HepG2 (cell line): ENCODE results near the gene ONECUT1. TPM values are rescaled to one million over a fixed set of nuclear protein-coding genes. Genes with fewer than 3 reads are reported as not detected.

Experiments
- ATAC-seq: fragments of 200-7000 bp; cut with Tn5 transposase; 3 replicates; pipeline ENCODE4 v1.9.1; 2020; ENCODE audit warnings: mild to moderate bottlenecking, moderate library complexity
- BruUV-seq: library from RNA; stranded (reverse); fragments of 400-500 nt; replicated peaks from 2 replicates; lab custom pipeline; 2021; lab: Mats Ljungman, UMichigan
- CTCF ChIA-PET: fragments of 300-600 bp; formaldehyde crosslinking; extraction: SDS; loops from one replicate; lab custom pipeline; 2021; ENCODE audit warnings: low total read pairs, inconsistent platforms, low intra/inter-chr PET ratio; lab: Yijun Ruan, JAX
- POLR2A ChIA-PET: fragments of 350-600 bp; sonication (Branson Sonifier 250); formaldehyde crosslinking; loops from one replicate; lab custom pipeline; 2020; ENCODE audit warnings: antibody characterized with exemption, inconsistent platforms; lab: Yijun Ruan, JAX
- DNase-seq: peaks from one replicate; pipeline ENCODE4 v3.0.0-alpha.2; 2015; ENCODE audit warnings: low spot score
- FAIRE-seq: peaks from 3 replicates; lab custom pipeline; 2011; peaks lifted over from hg19 to GRCh38; lab: Jason Lieb, UNC
- H2AFZ ChIP-seq: one replicate; pipeline ENCODE4 v1.6.1; 2011; ENCODE audit warnings: low read length, inconsistent platforms
- H3K27ac ChIP-seq: fragments of 300-600 bp; 3 replicates; pipeline ENCODE4 v1.8.0; 2011; ENCODE audit warnings: mixed run types, mild to moderate bottlenecking, mixed read lengths, low read length, inconsistent platforms; ENCODE audit not compliant: insufficient read depth; ENCODE audit errors: extremely low read length
- H3K27me3 ChIP-seq, 2 experiments: fragments of 200-600 bp in 1 of 2; 2 replicates in 1 of 2; 3 replicates in 1 of 2; pipeline versions ENCODE4 v1.6.0 to v1.8.0; 2011; ENCODE audit warnings: low read length in 2 of 2, mild to moderate bottlenecking in 2 of 2, moderate library complexity in 2 of 2, inconsistent platforms in 1 of 2; ENCODE audit not compliant: insufficient read depth in 2 of 2, control insufficient read depth in 1 of 2
- H3K36me3 ChIP-seq, 2 experiments: fragments of 200-600 bp in 1 of 2; replicated peaks in 1 of 2; 2 replicates in 1 of 2; 3 replicates in 1 of 2; pipeline versions ENCODE4 v1.5.1 to v1.8.0; 2011; ENCODE audit warnings: low read length in 2 of 2, inconsistent platforms in 1 of 2; ENCODE audit not compliant: insufficient read depth in 2 of 2, control insufficient read depth in 1 of 2
- H3K4me1 ChIP-seq: 2 replicates; pipeline ENCODE4 v1.5.1; 2012; ENCODE audit warnings: low read length, inconsistent platforms; ENCODE audit not compliant: insufficient read depth
- H3K4me2 ChIP-seq: 2 replicates; pipeline ENCODE4 v1.6.0; 2011; ENCODE audit warnings: low read depth, low read length, inconsistent platforms
- H3K4me3 ChIP-seq, 3 experiments: fragments of 200-600 bp in 1 of 3; sonication (generic), shearing (Covaris generic) in 1 of 3; replicated peaks in 1 of 3; 2 replicates each; pipeline ENCODE4 v1.5.1; 2011 to 2016; ENCODE audit warnings: low read length in 3 of 3, inconsistent platforms in 2 of 3, low read depth in 2 of 3, mild to moderate bottlenecking in 2 of 3, control low read depth in 1 of 3, mixed read lengths in 1 of 3; ENCODE audit not compliant: insufficient read depth in 1 of 3
- H3K79me2 ChIP-seq: one replicate; pipeline ENCODE4 v1.6.1; 2011; ENCODE audit warnings: low read length, inconsistent platforms; ENCODE audit not compliant: insufficient read depth
- H3K9ac ChIP-seq: 2 replicates; pipeline ENCODE4 v1.6.0; 2011; ENCODE audit warnings: mild to moderate bottlenecking, low read depth, low read length, inconsistent platforms; ENCODE audit not compliant: insufficient read depth
- H3K9me3 ChIP-seq: 2 replicates; pipeline ENCODE4 v1.5.1; 2012; ENCODE audit warnings: mild to moderate bottlenecking, low read length
- H4K20me1 ChIP-seq: 2 replicates; pipeline ENCODE4 v1.6.0; 2011; ENCODE audit warnings: inconsistent platforms, mild to moderate bottlenecking, low read length, moderate library complexity; ENCODE audit not compliant: insufficient read depth
- EED ChIP-seq: sonication (generic); formaldehyde crosslinking; IDR thresholded peaks from 2 replicates; pipeline ENCODE4 v1.5.0; 2020; ENCODE audit warnings: mild to moderate bottlenecking, missing genetic modification reagents
- ELF3 ChIP-seq: IDR thresholded peaks from 2 replicates; pipeline ENCODE4 v1.6.1; 2016; ENCODE audit warnings: missing genetic modification reagents, missing compliant biosample characterization
- KLF6 ChIP-seq: IDR thresholded peaks from 2 replicates; pipeline ENCODE4 v1.8.0; 2016; ENCODE audit warnings: missing biosample characterization, missing genetic modification reagents
- LCORL ChIP-seq, 2 experiments: fragments of 450-650 bp in 1 of 2; sonication (generic) in 1 of 2; formaldehyde crosslinking in 1 of 2; IDR thresholded peaks; 2 replicates each; pipeline versions ENCODE4 v1.5.0 to v1.6.1; 2017 to 2020; ENCODE audit warnings: antibody characterized with exemption in 1 of 2, missing genetic modification reagents in 1 of 2
- NAIF1 ChIP-seq: sonication (generic); formaldehyde crosslinking; IDR thresholded peaks from 2 replicates; pipeline ENCODE4 v1.5.0; 2020; ENCODE audit warnings: mild to moderate bottlenecking, missing genetic modification reagents, borderline replicate concordance
- TARDBP ChIP-seq: sonication (generic); formaldehyde crosslinking; IDR thresholded peaks from 2 replicates; pipeline ENCODE4 v1.8.0; 2022; ENCODE audit warnings: mild to moderate bottlenecking, missing genetic modification reagents
- WIZ ChIP-seq: sonication (generic); formaldehyde crosslinking; IDR thresholded peaks from 2 replicates; pipeline ENCODE4 v1.5.1; 2020; ENCODE audit warnings: mild to moderate bottlenecking, missing genetic modification reagents
- ZNF274 ChIP-seq: sonication (generic); formaldehyde crosslinking; IDR thresholded peaks from 2 replicates; pipeline ENCODE4 v1.5.1; 2020; ENCODE audit warnings: mild to moderate bottlenecking, missing genetic modification reagents
- WGBS: methylation state at CpG from one replicate; pipeline ENCODE4 v1.1.6; 2017; ENCODE audit warnings: low lambda C conversion rate; 5-methylcytosine and 5-hydroxymethylcytosine counted together
- in situ Hi-C: cut with HindIII; loops from 2 replicates; pipeline ENCODE4 v1.10.0; 2017; ENCODE audit warnings: low pct_unique_long_range_greater_than_20kb; ENCODE audit not compliant: extremely low pct_ligation_motif_present
- intact Hi-C: fragments of 100-400 bp; cut with micrococcal nuclease; formaldehyde crosslinking; loops from one replicate; pipeline ENCODE4 v1.10.0; 2022; ENCODE audit not compliant: unreplicated experiment
- polyA plus RNA-seq, 8 experiments: library from polyadenylated mRNA; depleted of rRNA in 3 of 8; stranded (reverse) in 7 of 8; unstranded in 1 of 8; fragments of >200 nt; fragmentation: Illumina TruSeq in 4 of 8; extraction: Trizol in 4 of 8; gene quantifications; 2 replicates each; pipeline versions ENCODE4 v1.2.1 to v1.2.3, GENCODE V29; 2011 to 2016; ENCODE audit warnings: low read depth in 4 of 8, missing spikeins in 1 of 8, mixed read lengths in 1 of 8; ENCODE audit not compliant: insufficient read depth in 1 of 8
- total RNA-seq, 5 experiments: library from RNA; depleted of rRNA; stranded (reverse); fragments of >200 nt; fragmentation: Illumina TruSeq; extraction: Trizol; gene quantifications; 2 replicates each; pipeline ENCODE4 v1.2.3, GENCODE V29; 2016; ENCODE audit warnings: low read depth in 1 of 5
- TF ChIP-seq, protein P1 (sequence below): sonication (generic); formaldehyde crosslinking; conservative IDR thresholded peaks from 2 replicates; pipeline ENCODE4 v1.5.0; 2020; ENCODE audit warnings: missing genetic modification reagents
- TF ChIP-seq, protein P2 (sequence below): sonication (generic); formaldehyde crosslinking; IDR thresholded peaks from 2 replicates; pipeline ENCODE4 v1.4.0; 2020; ENCODE audit warnings: mild to moderate bottlenecking, missing genetic modification reagents, borderline replicate concordance
- TF ChIP-seq, protein P3 (sequence below): IDR thresholded peaks from 2 replicates; pipeline ENCODE4 v1.6.1; 2016; ENCODE audit warnings: mild to moderate bottlenecking

ONECUT1 gene
- total and polyA plus RNA-seq, 2 of the 13 experiments (the other 11 are each of a cell fraction or from before 2014, with no cell fraction given): 3.5 to 9.1 TPM

DNA sequence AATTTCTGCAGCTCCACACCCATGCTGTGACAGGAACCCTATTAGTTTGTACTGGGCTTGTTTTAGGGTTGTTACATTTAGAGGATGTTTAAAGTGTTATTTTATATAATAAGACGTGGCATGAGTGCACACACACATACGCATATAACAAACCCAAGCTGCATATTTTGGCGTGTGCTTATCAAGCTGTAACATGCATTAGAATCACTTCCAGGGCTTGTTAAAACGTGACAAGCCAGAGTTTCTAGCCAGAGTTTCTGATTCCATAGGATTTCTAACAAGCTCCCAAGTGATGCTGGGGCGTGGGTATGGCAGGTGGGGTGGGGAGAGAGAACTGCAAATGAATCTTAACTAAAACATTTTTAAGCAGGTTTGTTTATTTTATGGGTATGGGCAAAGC lies 17.4 kb downstream of the ONECUT1 start:
- BruUV-seq: no TSS peak
- Histone ChIP-seq H3K4me1 (no peaks in the 10 kb centered on the region), H3K27ac (no peak overlapping the region), H3K9ac (no peak overlapping the region), H3K4me3 (no peak overlapping the region), H4K20me1 (0 out of 2 replicates have a peak, but pooled peaks cover 6% of the 10 kb centered on the region), H3K27me3 (no peaks in the 10 kb centered on the region), H3K36me3 (peaks cover 0 to 7% of the 10 kb centered on the region in 2 experiments; a peak in 2 of 5 replicates), H3K9me3 (no peaks in the 10 kb centered on the region), H3K4me2 (no peak overlapping the region), H2AFZ (no peak overlapping the region), H3K79me2 (peaks cover 17% of the 10 kb centered on the region)
- intact Hi-C loops (no loop called here), in situ Hi-C loops (no loop called here)
- FAIRE-seq (no peak), ATAC-seq (no peak), DNase-seq (no peak)
- 89% methylated on average over 5 of the region's 5 CpGs for WGBS
- POLR2A ChIA-PET: no interaction called here
- TF ChIP-seq, protein P1, sequence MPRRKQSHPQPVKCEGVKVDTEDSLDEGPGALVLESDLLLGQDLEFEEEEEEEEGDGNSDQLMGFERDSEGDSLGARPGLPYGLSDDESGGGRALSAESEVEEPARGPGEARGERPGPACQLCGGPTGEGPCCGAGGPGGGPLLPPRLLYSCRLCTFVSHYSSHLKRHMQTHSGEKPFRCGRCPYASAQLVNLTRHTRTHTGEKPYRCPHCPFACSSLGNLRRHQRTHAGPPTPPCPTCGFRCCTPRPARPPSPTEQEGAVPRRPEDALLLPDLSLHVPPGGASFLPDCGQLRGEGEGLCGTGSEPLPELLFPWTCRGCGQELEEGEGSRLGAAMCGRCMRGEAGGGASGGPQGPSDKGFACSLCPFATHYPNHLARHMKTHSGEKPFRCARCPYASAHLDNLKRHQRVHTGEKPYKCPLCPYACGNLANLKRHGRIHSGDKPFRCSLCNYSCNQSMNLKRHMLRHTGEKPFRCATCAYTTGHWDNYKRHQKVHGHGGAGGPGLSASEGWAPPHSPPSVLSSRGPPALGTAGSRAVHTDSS (CRISPR knock-in tag): no peak
- no peak for TF ChIP-seq LCORL (IDR thresholded peaks at IDR 0.05)
- TF ChIP-seq LCORL (CRISPR knock-in tag; IDR thresholded peaks at IDR 0.05): no peak
- TF ChIP-seq TARDBP (CRISPR knock-in tag): no peak
- TF ChIP-seq NAIF1 (CRISPR knock-in tag): no peak
- TF ChIP-seq WIZ: no peak
- no peak for TF ChIP-seq EED (CRISPR knock-in tag)
- TF ChIP-seq, protein P2, sequence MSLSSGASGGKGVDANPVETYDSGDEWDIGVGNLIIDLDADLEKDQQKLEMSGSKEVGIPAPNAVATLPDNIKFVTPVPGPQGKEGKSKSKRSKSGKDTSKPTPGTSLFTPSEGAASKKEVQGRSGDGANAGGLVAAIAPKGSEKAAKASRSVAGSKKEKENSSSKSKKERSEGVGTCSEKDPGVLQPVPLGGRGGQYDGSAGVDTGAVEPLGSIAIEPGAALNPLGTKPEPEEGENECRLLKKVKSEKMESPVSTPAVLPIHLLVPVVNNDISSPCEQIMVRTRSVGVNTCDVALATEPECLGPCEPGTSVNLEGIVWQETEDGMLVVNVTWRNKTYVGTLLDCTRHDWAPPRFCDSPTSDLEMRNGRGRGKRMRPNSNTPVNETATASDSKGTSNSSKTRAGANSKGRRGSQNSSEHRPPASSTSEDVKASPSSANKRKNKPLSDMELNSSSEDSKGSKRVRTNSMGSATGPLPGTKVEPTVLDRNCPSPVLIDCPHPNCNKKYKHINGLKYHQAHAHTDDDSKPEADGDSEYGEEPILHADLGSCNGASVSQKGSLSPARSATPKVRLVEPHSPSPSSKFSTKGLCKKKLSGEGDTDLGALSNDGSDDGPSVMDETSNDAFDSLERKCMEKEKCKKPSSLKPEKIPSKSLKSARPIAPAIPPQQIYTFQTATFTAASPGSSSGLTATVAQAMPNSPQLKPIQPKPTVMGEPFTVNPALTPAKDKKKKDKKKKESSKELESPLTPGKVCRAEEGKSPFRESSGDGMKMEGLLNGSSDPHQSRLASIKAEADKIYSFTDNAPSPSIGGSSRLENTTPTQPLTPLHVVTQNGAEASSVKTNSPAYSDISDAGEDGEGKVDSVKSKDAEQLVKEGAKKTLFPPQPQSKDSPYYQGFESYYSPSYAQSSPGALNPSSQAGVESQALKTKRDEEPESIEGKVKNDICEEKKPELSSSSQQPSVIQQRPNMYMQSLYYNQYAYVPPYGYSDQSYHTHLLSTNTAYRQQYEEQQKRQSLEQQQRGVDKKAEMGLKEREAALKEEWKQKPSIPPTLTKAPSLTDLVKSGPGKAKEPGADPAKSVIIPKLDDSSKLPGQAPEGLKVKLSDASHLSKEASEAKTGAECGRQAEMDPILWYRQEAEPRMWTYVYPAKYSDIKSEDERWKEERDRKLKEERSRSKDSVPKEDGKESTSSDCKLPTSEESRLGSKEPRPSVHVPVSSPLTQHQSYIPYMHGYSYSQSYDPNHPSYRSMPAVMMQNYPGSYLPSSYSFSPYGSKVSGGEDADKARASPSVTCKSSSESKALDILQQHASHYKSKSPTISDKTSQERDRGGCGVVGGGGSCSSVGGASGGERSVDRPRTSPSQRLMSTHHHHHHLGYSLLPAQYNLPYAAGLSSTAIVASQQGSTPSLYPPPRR: no peak
- TF ChIP-seq, protein P3, sequence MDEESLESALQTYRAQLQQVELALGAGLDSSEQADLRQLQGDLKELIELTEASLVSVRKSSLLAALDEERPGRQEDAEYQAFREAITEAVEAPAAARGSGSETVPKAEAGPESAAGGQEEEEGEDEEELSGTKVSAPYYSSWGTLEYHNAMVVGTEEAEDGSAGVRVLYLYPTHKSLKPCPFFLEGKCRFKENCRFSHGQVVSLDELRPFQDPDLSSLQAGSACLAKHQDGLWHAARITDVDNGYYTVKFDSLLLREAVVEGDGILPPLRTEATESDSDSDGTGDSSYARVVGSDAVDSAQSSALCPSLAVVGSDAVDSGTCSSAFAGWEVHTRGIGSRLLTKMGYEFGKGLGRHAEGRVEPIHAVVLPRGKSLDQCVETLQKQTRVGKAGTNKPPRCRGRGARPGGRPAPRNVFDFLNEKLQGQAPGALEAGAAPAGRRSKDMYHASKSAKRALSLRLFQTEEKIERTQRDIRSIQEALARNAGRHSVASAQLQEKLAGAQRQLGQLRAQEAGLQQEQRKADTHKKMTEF: no peak
- no peak for TF ChIP-seq ZNF274
- TF ChIP-seq KLF6 (CRISPR knock-in tag): no peak
- no peak for TF ChIP-seq ELF3 (CRISPR knock-in tag)
- CTCF ChIA-PET: no interaction called here
